NB4 (cell line): ENCODE measurements around the gene TCF25.

Experiments used
- CTCF ChIP-seq: IDR thresholded peaks from one replicate; pipeline ENCODE4 v1.5.1; 2012; ENCODE audit warnings: low read depth, low read length
- MAX ChIP-seq: IDR thresholded peaks from 2 replicates; pipeline ENCODE4 v1.6.1; 2011; ENCODE audit warnings: low read depth, low read length
- MYC ChIP-seq: IDR thresholded peaks from 2 replicates; pipeline ENCODE4 v1.6.1; 2011; ENCODE audit warnings: low read depth, low read length
- POLR2A ChIP-seq: IDR thresholded peaks from 2 replicates; pipeline ENCODE4 v1.6.1; 2011; ENCODE audit warnings: mild to moderate bottlenecking; ENCODE audit not compliant: insufficient read length; ENCODE audit errors: extremely low read depth

- TF ChIP-seq CTCF = no peak
- TF ChIP-seq POLR2A = no peak
- no peak for TF ChIP-seq MAX
- TF ChIP-seq MYC = no peak
These were observed 46.6 kb upstream of the TCF25 start for GRCh38 chr16:89826531-89827382.
